ENCODE results near the gene SF3B3. TPM values are rescaled to one million over a fixed set of nuclear protein-coding genes. Genes with fewer than 3 reads are reported as not detected.

Gene SF3B3
- 77.7 and 89.3 TPM in 2 replicates for total RNA-seq

DNA sequence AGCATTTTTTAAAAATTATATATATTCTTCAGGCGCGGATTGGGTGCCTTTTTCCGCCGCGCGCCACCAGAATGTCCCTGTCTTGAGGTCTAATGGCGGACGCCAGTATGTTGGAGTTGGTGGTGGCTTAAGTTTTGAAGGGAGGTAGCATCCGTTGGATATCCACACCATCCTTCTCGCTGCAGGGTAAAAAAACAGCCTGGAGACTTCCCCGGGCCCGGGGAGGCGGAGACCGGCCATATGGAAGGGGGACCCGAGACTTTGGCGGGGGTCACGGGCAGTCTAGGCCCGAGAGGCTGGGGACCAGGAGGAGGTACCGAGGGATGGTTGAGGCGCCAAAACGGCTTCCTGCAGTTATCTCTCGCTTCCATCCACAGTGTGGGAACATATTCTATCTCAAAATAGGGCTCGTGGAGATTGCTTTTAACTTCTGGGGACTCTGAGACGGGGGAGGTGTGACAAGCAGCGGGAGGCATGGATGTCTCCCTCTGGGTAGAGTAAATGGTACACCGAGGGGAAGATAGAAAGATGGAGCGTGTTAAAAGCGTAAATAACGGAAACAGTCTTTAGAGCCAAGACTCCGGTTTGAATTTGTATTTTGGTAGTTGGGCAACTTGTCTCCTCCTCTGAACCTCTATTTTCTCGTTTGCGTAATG is at the start of gene SF3B3:
SF3B3 (plus strand) TSS at position 74 of the 656 bp plus-strand sequence. CDS start 2,841 bp downstream, outside the sequence.

DNA sequence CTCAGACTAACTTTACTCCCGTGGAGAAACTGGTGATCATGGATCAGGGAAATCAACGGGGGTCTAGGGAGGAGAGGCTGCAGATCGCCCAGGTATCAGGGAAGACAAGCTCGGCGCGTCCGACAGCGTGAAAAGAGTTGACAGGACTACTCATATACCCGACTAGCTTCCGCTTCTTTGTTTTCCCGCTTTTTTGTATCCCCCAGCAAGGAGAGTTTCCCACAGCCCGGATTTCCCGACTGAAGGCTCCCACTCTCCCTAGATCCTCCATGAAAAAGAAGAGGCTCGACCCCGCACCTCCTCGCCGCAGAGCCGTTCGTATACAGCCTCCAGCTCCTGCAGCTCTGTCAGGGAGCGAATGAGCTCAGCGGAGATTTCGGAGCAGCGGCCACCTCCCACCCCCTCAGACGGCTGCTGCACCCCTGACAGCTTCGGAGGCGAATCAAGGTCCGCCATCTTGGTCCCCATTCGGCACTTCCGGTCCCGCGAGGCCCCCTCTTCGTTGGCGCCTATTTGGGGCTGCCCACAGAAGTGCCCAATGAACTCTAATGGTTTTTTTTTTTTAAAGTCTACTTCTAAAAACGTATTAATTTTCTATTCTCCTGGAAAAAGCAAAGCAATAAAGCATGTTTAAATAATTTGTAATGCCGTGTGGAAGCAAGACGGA is 407 bp upstream of the SF3B3 start, which contains the start of gene COG4:
COG4 (minus strand) TSS at position 479 of the 667 bp plus-strand sequence; CDS start at position 468, 11 bp downstream.

Other genes with a start within 250 kb of the SF3B3 start
- 126 and 166 TPM in 2 replicates for gene AARS1, start 234.3 kb upstream of the SF3B3 start, total RNA-seq
- 17.2 and 31.5 TPM in 2 replicates for gene DDX19B, start 224.6 kb upstream of the SF3B3 start, total RNA-seq
- 32.2 and 39.7 TPM in 2 replicates for gene DDX19A, start 176.9 kb upstream of the SF3B3 start, total RNA-seq
- 27.9 and 31.3 TPM in 2 replicates for gene ST3GAL2, start 84.7 kb upstream of the SF3B3 start, total RNA-seq
- gene FCSK, start 69.2 kb upstream of the SF3B3 start, total RNA-seq: 7.1 and 14.3 TPM in 2 replicates
- 71.8 and 159 TPM in 2 replicates for gene COG4, start 262 bp upstream of the SF3B3 start, total RNA-seq
- 0.32 and 1.4 TPM in 2 replicates for gene IL34, start 122.7 kb downstream of the SF3B3 start, total RNA-seq
- 2.9 and 5.5 TPM in 2 replicates for gene MTSS2, start 162.2 kb downstream of the SF3B3 start, total RNA-seq

All from epithelial cell of umbilical artery (primary cell).